G401 (cell line): ENCODE results near the gene C2CD2. TPM values are rescaled to one million over a fixed set of nuclear protein-coding genes. Genes with fewer than 3 reads are reported as not detected.

Source experiments
- DNase-seq: peaks from one replicate; pipeline ENCODE4 v3.0.0-alpha.2; 2015; ENCODE audit warnings: low spot score
- in situ Hi-C: cut with HindIII; loops from 2 replicates; pipeline ENCODE4 v1.10.0; 2016; ENCODE audit warnings: low sequenced_read_pairs, mixed read lengths
- total RNA-seq: library from RNA; depleted of rRNA; stranded (reverse); fragments of >200 nt; shearing (Covaris generic); gene quantifications from 2 replicates; pipeline ENCODE4 v1.2.3, GENCODE V29; 2014

The C2CD2 gene
- total RNA-seq, 1 experiment from 2014 or later, result 16.3 TPM

DNA sequence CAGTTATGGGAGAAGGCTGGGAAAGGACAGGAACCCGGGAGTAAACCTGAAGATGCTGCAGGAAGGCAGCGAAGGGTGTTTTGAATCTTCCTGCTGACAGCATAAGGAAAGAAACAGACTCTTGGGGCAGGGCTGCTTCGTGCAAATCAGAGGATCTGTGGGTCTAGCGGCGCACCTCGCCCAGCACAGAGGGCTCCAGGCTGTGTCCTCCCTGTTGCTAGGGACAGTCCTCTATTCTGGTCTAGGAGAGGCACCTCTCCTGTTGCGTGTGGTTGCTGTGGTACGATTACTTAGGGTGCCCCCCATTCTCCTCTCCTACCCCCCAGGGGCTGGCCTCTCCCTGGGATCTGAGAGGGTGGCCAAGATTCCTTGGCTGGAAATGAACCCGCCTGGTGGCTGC is 11.4 kb downstream of the C2CD2 start:
- in situ Hi-C loops, result no loop called here
- no peak for DNase-seq

DNA sequence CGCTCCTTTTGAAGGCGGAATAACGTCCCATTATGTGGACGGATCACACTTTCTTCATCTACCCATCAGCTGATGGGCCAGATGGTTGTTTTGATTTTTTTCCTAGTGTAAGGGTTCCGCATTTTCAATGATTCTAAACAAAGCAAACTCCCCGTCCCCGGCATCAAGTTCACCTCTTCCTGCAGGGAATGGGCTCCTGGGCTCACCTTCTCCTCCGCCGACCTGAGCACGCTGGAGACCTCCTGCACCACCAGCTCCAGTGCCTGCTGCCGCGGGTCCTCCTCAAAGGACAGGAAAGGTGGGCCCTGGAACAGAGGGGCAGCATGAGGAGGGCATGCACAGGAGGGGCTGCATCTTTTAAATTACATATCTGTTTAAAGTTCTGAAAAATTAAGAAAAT is 11.9 kb downstream of the C2CD2 start:
- DNase-seq, result no peak
- in situ Hi-C loops, result no loop called here

- in situ Hi-C loops, result no loop called here
- DNase-seq, result no peak
Measured at GRCh38 chr21:41940431-41940830, 13.4 kb downstream of the C2CD2 start.

GRCh38 chr21:41939391-41939790 is 14.4 kb downstream of the C2CD2 start:
- in situ Hi-C loops, result no loop called here
- no peak for DNase-seq

DNA sequence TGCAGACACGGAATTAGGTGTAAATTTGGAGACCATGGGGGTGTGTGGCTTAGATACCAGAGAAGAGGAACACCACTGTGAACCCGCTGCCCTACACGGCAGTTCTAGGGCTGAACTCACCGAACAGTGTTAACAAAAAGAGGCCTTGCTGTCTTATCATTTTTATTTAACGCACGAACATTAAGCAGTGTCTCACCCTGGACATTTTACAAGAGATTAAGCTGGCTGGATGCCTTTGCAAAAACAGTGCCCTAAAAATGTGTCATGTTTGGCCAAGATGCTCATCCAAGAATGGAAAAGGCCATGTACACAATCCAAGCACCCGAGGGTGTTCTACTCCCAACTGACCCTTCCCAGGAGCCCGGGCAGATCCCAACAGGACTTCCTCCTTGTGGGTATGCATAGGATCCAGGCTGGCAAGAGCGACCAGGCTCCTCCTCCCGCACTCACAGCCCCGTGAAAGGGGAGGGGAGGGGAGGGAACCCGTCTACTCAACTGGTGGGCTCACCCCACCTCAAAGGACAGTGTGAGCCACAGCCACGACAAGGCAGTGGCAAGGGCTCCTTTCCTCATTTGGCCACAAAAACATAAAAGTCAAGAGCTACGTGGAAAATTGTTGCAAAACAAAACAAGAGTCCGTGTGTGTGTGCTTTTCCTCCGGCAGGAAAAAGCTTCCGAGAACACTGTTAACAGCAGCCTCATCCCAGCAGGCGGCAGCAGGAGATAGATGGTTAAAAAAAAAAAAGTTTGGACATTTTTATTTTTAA is 20.3 kb downstream of the C2CD2 start:
- in situ Hi-C loops, result no loop called here
- DNase-seq, result peak; percentile 27

DNA sequence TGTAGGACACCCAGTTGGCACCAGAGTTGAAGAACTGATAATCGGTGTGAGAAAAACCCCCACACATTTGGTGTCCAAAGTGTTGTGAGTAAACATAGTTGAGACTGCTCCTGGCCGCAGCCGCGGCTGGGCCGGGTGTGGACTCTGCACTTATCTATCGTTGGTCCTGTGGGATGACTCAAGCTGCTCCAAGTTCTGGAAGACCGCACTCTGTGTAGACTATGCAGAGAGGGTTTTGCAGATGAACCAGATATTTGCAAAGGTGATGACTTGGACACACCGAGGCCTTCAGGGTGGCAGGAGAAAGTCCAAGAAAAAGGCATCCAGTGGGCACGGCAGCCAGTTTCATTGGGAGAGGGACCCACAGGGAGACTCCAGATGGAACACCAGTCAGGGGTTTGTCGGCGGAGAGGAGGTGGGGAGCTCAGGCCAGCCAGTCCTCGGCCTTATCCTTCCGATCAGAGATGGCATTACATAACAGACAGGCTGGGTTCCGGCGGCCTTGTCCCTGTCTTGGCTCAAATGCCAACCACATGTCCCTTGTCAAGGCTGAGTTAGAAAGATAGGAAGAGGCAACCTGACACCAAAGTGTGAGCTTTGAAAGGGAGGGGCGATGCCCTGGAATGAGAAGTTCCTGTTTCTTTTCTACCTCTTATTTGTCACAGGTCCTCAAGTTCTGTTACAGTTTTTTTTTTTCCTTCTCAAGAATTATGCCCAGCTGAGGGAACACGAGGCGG is 21.1 kb downstream of the C2CD2 start:
- peak; percentile 83 for DNase-seq
- in situ Hi-C loops, result no loop called here

DNA sequence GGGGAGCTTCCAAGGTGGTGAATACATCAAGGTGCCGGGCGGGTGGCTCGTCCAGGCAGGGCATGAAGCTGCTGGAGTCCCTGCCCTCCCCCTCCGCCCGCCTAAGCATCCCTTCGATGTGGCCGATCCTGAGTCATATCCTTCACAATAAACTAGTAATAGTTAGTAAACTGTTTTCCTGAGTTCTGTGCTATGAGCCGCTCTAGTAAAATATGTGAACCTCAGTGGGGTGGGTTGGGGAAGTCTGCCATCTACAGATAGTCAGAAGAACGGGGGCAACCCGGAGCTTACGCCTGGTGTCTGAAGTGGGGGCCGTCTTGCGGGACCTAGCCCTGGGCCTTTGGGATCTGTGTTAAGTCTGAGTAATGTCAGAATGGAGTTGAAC is 21.6 kb downstream of the C2CD2 start:
- in situ Hi-C loops, result no loop called here
- no peak for DNase-seq

DNA sequence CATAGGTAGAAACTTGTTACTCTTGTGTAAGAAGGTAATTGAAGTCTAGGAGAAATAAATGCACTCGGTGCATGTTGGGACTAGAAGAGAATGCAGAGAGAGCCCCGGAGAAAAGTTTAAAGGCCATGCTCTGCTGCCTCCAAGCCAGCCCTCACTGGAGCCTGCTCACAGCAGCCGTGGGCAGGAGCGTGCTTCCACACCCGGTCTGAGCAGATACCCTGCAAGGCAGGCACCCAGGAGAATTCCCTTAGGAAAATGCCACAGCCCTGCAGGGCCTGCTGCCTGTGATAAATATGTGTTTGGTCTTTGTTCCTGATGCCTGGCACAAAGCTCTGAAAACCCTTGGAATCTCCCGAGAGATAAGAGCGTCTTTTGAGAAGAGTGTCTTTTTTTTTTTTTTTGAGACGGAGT is 22.8 kb downstream of the C2CD2 start:
- in situ Hi-C loops, result no loop called here
- DNase-seq, result no peak

DNA sequence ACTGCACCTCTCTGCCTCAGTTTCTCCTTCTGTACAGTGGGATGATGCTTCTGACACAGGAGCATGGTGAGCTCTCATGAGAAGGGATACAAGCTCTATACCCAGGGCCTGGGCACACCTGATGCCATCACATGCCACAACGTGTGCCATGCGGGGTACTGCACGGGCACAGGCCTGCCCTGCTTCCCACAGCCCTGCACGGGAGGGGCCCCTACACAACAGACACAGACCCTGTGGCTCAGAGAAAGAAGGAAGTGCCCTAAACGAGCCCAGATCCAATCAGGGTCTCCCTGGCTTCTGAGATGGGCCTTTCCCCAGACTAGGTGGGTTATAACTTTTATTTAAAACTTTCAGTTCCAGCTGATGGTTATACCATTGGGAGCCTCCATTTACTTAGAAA is 24.6 kb downstream of the C2CD2 start:
- in situ Hi-C loops, result no loop called here
- no peak for DNase-seq

GRCh38 chr21:41928621-41929220 is 25.1 kb downstream of the C2CD2 start:
- in situ Hi-C loops, result no loop called here
- DNase-seq, result no peak

DNA sequence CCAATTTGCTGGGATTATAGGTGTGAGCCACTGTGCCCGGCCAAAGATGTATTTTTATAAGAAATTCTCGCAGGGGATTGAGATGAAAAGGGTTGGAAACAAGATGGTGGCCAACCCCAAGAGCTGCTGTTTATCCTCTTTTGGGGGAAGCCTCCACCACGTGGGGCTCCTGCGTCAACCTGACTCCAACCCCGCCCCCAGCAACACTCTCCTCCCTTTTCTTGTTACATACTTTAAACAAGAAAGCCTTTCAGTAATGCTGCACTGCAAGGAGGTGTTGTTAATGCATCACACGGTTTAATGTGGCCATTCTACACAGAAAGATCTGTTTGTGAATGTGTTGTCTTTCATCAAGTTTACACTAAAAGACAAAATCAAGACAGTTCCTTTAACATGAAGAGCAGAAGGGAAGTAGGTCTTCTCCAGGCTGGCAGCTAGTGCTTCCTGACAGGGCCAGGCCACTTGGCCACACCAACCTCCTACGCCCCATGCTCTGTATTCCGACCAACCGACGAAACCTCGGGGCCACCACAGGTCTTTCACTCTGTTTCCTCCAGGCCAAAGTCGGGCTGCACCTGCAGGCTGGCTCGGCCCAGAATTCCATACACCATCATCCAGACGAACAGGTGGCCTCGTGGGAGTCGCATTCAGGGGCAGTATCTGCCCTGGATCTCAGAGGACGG is 25.9 kb downstream of the C2CD2 start:
- in situ Hi-C loops, result no loop called here
- DNase-seq, result no peak

DNA sequence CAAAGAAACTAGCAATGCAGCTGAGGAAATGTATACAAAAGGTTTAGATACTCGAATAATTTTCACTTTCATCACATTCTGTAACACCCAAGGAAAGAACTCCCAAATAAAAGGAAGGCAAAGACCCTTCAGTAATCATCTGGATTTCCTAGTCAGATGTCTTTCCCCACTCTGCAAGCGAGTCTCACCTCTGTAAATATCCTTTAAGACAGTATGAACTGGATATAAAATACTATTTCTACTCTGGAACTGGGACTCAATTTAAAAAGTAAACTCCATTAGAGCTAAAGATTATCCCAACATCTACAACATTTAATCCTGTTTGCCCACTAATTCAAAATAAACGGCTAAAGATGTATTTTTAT is 27.0 kb downstream of the C2CD2 start:
- no peak for DNase-seq
- in situ Hi-C loops, result no loop called here

GRCh38 chr21:41926117-41926806 is 27.6 kb downstream of the C2CD2 start:
- in situ Hi-C loops, result no loop called here

GRCh38 chr21:41925767-41926116 is 28.1 kb downstream of the C2CD2 start:
- no peak for DNase-seq
- in situ Hi-C loops, result no loop called here

More at GRCh38 chr21:41926117-41926806, 27.6 kb downstream of the C2CD2 start:
- DNase-seq, result peak; percentile 4

GRCh38 chr21:41924368-41924754 is 29.5 kb downstream of the C2CD2 start:
- DNase-seq, result no peak
- in situ Hi-C loops, result no loop called here

DNA sequence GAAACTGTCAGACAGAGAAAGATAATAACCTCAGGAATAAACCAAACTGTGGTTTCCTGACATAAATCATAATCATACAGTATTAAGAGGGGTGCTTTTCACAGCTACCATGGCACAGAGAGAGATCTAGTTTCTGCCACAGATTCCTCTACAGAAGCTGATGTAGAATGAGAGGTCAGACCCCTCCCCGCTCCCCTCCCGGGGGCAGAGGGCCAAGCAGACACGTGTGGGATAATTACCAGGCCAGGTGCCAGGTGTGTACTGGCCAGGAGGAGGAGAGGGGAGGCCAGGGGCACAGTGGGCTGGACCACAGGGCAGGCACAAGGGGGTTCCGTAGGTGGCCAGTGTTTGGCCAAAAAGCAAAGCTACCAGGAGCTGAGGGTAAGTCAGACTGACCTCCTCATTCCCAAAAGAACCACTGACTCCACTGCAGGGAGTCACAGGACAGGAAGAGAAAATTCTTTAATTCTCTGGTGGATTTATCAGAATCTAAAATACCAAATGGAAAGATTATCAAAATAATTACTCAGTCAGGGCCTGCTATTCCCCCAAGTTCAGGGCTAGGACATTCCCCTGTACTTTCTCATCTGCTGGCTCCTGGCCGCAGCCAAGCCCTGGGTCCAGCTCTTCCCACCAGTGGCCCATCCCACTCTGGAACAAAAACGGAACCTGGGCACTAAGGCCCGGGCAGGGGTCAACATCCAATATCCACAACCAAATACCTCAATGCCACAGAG is 30.0 kb downstream of the C2CD2 start:
- no peak for DNase-seq
- in situ Hi-C loops, result no loop called here

DNA sequence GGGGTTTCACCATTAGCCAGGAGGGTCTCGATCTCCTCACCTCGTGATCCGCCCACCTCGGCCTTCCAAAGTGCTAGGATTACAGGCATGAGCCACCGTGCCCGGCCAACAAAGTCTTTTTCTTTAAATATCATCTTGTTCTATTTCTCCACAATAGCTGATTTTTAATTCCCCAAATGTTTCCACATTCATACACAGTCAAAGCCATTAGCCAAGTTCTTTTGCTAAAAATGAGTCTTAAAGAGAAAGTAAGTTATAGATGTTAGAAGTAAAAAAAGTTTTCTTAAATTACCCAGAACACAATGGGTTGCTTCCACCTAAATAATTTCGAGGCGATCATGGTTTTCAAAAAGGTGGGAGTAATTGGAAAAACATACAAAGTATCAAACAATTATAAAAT is 30.6 kb downstream of the C2CD2 start:
- in situ Hi-C loops, result no loop called here
- DNase-seq, result no peak

DNA sequence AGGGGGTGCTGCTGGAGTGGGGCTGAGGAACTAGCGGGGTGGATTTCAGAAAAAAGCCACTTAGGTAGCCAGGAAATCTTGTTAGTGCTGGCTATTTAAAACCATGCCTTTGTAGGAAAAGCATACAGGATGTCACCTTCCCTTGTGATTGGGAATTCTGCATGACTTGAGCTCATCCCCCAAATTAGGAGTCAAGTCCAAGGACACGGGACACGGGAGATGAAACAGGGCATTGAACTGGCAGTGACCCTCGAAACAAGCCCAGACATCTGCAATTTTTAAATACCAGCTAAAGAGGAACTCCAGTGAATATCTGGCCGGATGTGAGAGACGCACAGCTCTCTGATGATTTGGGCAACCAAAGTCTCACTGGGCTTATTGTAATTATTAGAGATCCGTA is 32.8 kb downstream of the C2CD2 start:
- in situ Hi-C loops, result no loop called here
- no peak for DNase-seq

DNA sequence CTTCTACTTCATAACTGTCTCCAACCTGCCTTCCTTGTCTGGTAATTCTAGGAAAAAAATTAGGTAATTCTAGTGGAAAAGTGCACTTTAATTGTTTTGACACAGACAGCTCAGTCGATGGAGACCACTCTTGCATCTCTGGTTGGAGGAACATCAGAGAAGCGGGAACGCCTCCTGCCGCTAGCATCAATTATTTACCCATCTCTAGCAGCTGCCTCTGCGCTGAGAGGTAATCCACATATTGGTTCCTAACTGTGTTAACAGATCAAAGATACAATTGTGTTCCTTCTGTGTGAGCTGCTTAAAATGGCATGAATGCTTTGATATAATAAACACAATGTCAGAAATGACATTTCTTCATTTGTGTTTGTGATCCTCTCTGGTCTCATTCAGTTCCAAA is 33.3 kb downstream of the C2CD2 start:
- in situ Hi-C loops, result no loop called here

More for the DNA sequence above, 33.3 kb downstream of the C2CD2 start:
- no peak for DNase-seq
